ENCODE data around the gene MAPKAPK3. TPM values are rescaled to one million over a fixed set of nuclear protein-coding genes. Genes with fewer than 3 reads are reported as not detected.
A peak's percentile ranks its signal among the peaks of the same experiment; 100 is the strongest.
"Not testable (repeated sequence)": the region's sequence is repeated elsewhere in the genome, so short reads cannot be mapped to it uniquely, and the experiment has no call there.

MAPKAPK3 gene
- total RNA-seq, 1 donor: 70.8 TPM

GRCh38 chr3:50661321-50661837 is 44.4 kb downstream of the MAPKAPK3 start:
- H3K4me3 ChIP-seq (ENCODE audit: low read length): no peak overlapping the region
- no peaks in the 10 kb centered on the region for H3K27me3 ChIP-seq (ENCODE audit: insufficient read depth, low read length)
- no peaks in the 10 kb centered on the region for H3K9me3 ChIP-seq (ENCODE audit: low read depth, low read length)
- peaks cover 26% of the 10 kb centered on the region for H3K4me1 ChIP-seq (ENCODE audit: insufficient read depth, low read length)

GRCh38 chr3:50662408-50662807 is 45.5 kb downstream of the MAPKAPK3 start:
- Histone ChIP-seq H3K27me3 (ENCODE audit: insufficient read depth, low read length) (no peaks in the 10 kb centered on the region), H3K9me3 (ENCODE audit: low read depth, low read length) (no peaks in the 10 kb centered on the region), H3K4me3 (ENCODE audit: low read length) (no peak overlapping the region), H3K4me1 (ENCODE audit: insufficient read depth, low read length) (peaks cover 26% of the 10 kb centered on the region)

- Histone ChIP-seq H3K9me3 (ENCODE audit: low read depth, low read length) (no peaks in the 10 kb centered on the region), H3K27me3 (ENCODE audit: insufficient read depth, low read length) (no peaks in the 10 kb centered on the region), H3K4me3 (ENCODE audit: low read length) (no peak overlapping the region), H3K4me1 (ENCODE audit: insufficient read depth, low read length) (peaks cover 26% of the 10 kb centered on the region)
Observed at GRCh38 chr3:50665081-50665840, 48.3 kb downstream of the MAPKAPK3 start.

GRCh38 chr3:50665841-50666115 is 48.8 kb downstream of the MAPKAPK3 start:
- H3K4me1 ChIP-seq (ENCODE audit: insufficient read depth, low read length): peaks cover 26% of the 10 kb centered on the region
- H3K9me3 ChIP-seq (ENCODE audit: low read depth, low read length); H3K4me3 ChIP-seq (ENCODE audit: low read length); H3K27me3 ChIP-seq (ENCODE audit: insufficient read depth, low read length): not testable (repeated sequence)

GRCh38 chr3:50666837-50667236 is 49.9 kb downstream of the MAPKAPK3 start:
- Histone ChIP-seq H3K4me3 (ENCODE audit: low read length) (no peak overlapping the region), H3K27me3 (ENCODE audit: insufficient read depth, low read length) (no peaks in the 10 kb centered on the region), H3K4me1 (ENCODE audit: insufficient read depth, low read length) (peaks cover 26% of the 10 kb centered on the region), H3K9me3 (ENCODE audit: low read depth, low read length) (no peaks in the 10 kb centered on the region)

- no peak overlapping the region for H3K4me3 ChIP-seq (ENCODE audit: low read length)
- H3K9me3 ChIP-seq (ENCODE audit: low read depth, low read length): no peaks in the 10 kb centered on the region
- peaks cover 11% of the 10 kb centered on the region for H3K4me1 ChIP-seq (ENCODE audit: insufficient read depth, low read length)
Observed at GRCh38 chr3:50671331-50671730, 54.4 kb downstream of the MAPKAPK3 start.

GRCh38 chr3:50672656-50673055 is 55.7 kb downstream of the MAPKAPK3 start:
- no peaks in the 10 kb centered on the region for H3K9me3 ChIP-seq (ENCODE audit: low read depth, low read length)
- H3K27me3 ChIP-seq (ENCODE audit: insufficient read depth, low read length): peaks cover 47% of the 10 kb centered on the region
- peaks cover 11% of the 10 kb centered on the region for H3K4me1 ChIP-seq (ENCODE audit: insufficient read depth, low read length)
- no peak overlapping the region for H3K4me3 ChIP-seq (ENCODE audit: low read length)

More at GRCh38 chr3:50671331-50671730, 54.4 kb downstream of the MAPKAPK3 start:
- peaks cover 35% of the 10 kb centered on the region for H3K27me3 ChIP-seq (ENCODE audit: insufficient read depth, low read length)

- H3K27me3 ChIP-seq (ENCODE audit: insufficient read depth, low read length): peaks cover 57% of the 10 kb centered on the region
- no peak overlapping the region for H3K4me3 ChIP-seq (ENCODE audit: low read length)
- no peaks in the 10 kb centered on the region for H3K9me3 ChIP-seq (ENCODE audit: low read depth, low read length)
- peaks cover 11% of the 10 kb centered on the region for H3K4me1 ChIP-seq (ENCODE audit: insufficient read depth, low read length)
Observed at GRCh38 chr3:50673931-50674330, 57.0 kb downstream of the MAPKAPK3 start.

- Histone ChIP-seq H3K4me1 (ENCODE audit: insufficient read depth, low read length) (peaks cover 11% of the 10 kb centered on the region), H3K9me3 (ENCODE audit: low read depth, low read length) (no peaks in the 10 kb centered on the region), H3K4me3 (ENCODE audit: low read length) (peak within 1 kb of the TSS; percentile 16), H3K27me3 (ENCODE audit: insufficient read depth, low read length) (peaks cover 63% of the 10 kb centered on the region)
Observed at GRCh38 chr3:50674349-50675178, 57.6 kb downstream of the MAPKAPK3 start, which contains the start of gene DOCK3. TSS of gene DOCK3 (plus strand) at chr3:50674927. CDS start at chr3:50675264, 337 bp downstream.

- peaks cover 11% of the 10 kb centered on the region for H3K4me1 ChIP-seq (ENCODE audit: insufficient read depth, low read length)
- H3K9me3 ChIP-seq (ENCODE audit: low read depth, low read length): no peaks in the 10 kb centered on the region
- peak overlapping the region; percentile 16 for H3K4me3 ChIP-seq (ENCODE audit: low read length)
- H3K27me3 ChIP-seq (ENCODE audit: insufficient read depth, low read length): peaks cover 67% of the 10 kb centered on the region
Observed at GRCh38 chr3:50675179-50676030, 58.5 kb downstream of the MAPKAPK3 start.

GRCh38 chr3:50676031-50676705 is 59.2 kb downstream of the MAPKAPK3 start:
- Histone ChIP-seq H3K4me1 (ENCODE audit: insufficient read depth, low read length) (peaks cover 11% of the 10 kb centered on the region), H3K9me3 (ENCODE audit: low read depth, low read length) (no peaks in the 10 kb centered on the region), H3K4me3 (ENCODE audit: low read length) (no peak overlapping the region), H3K27me3 (ENCODE audit: insufficient read depth, low read length) (peaks cover 74% of the 10 kb centered on the region)

GRCh38 chr3:50687127-50687751 is 70.3 kb downstream of the MAPKAPK3 start:
- H3K27me3 ChIP-seq (ENCODE audit: insufficient read depth, low read length): peaks cover 7% of the 10 kb centered on the region
- H3K4me3 ChIP-seq (ENCODE audit: low read length): no peak overlapping the region
- no peaks in the 10 kb centered on the region for H3K9me3 ChIP-seq (ENCODE audit: low read depth, low read length)
- no peaks in the 10 kb centered on the region for H3K4me1 ChIP-seq (ENCODE audit: insufficient read depth, low read length)

GRCh38 chr3:50687916-50688315 is 71.0 kb downstream of the MAPKAPK3 start:
- H3K9me3 ChIP-seq (ENCODE audit: low read depth, low read length): no peaks in the 10 kb centered on the region
- H3K27me3 ChIP-seq (ENCODE audit: insufficient read depth, low read length): peaks cover 7% of the 10 kb centered on the region
- no peaks in the 10 kb centered on the region for H3K4me1 ChIP-seq (ENCODE audit: insufficient read depth, low read length)

GRCh38 chr3:50688602-50689001 is 71.7 kb downstream of the MAPKAPK3 start:
- H3K4me3 ChIP-seq (ENCODE audit: low read length); H3K27me3 ChIP-seq (ENCODE audit: insufficient read depth, low read length); H3K4me1 ChIP-seq (ENCODE audit: insufficient read depth, low read length); H3K9me3 ChIP-seq (ENCODE audit: low read depth, low read length): not testable (repeated sequence)

More at GRCh38 chr3:50687916-50688315, 71.0 kb downstream of the MAPKAPK3 start:
- no peak overlapping the region for H3K4me3 ChIP-seq (ENCODE audit: low read length)
